Fibroblast of lung (primary cell): Measurements from ENCODE around the gene ALG12.

Experiments
- CTCF ChIP-seq, 2 donors: IDR thresholded peaks in 1 of 2; conservative IDR thresholded peaks in 1 of 2; 1 replicate in 1 of 2; 2 replicates in 1 of 2; pipeline ENCODE4 v1.5.1; 2011 to 2012; ENCODE audit warnings: low read length in 2 of 2, control low read depth in 1 of 2, inconsistent platforms in 1 of 2, low read depth in 1 of 2, mild to moderate bottlenecking in 1 of 2
- EZH2 ChIP-seq: IDR thresholded peaks from 2 replicates; pipeline ENCODE4 v1.5.1; 2012; ENCODE audit warnings: low read length, control low read depth, mild to moderate bottlenecking; ENCODE audit errors: missing control alignments

- TF ChIP-seq CTCF (conservative IDR thresholded peaks at IDR 0.05 in 1 of 2, IDR thresholded peaks at IDR 0.05 in 1 of 2; ENCODE audit: low read depth in 1 of 2, low read length in 2 of 2) (no peak), EZH2 (no peak)
Observed at GRCh38 chr22:49906799-49907290, 11.4 kb downstream of the ALG12 start.
